C4-2B (cell line): Measurements from ENCODE around the gene ZC2HC1C.

Source experiments
- H3K27ac ChIP-seq: fragments of 450-650 bp; 2 replicates; pipeline ENCODE4 v1.5.1; 2017
- ZFX ChIP-seq: fragments of 450-650 bp; IDR thresholded peaks from 2 replicates; pipeline ENCODE4 v1.6.1; 2017
- TF ChIP-seq, protein P1 (sequence below): fragments of 450-650 bp; conservative IDR thresholded peaks from 2 replicates; pipeline ENCODE4 v1.5.1; 2017; ENCODE audit warnings: mild to moderate bottlenecking

Gene ZC2HC1C

GRCh38 chr14:75054421-75054820 is 15.0 kb upstream of the ZC2HC1C start:
- no peak for TF ChIP-seq ZFX
- H3K27ac ChIP-seq, result no peak overlapping the region

DNA sequence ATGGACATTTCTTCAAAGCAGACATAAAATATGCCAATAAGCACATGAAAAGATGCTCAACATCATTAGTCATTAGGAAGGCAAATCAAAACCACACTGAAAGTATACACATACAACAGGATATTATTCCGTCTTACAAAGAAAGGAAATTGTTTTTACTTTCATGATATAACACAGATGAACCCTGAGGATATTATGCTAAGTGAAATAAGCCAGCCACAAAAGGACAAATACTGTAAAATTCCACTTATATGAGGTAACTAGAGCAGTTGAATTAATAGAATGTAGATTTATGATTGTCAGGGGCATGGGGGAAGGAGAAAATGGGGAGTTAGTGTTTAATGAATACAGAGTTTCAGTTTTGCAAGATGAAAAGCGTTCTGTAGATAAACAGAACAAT is 9.8 kb upstream of the ZC2HC1C start:
- no peak overlapping the region for H3K27ac ChIP-seq
- TF ChIP-seq, protein P1, sequence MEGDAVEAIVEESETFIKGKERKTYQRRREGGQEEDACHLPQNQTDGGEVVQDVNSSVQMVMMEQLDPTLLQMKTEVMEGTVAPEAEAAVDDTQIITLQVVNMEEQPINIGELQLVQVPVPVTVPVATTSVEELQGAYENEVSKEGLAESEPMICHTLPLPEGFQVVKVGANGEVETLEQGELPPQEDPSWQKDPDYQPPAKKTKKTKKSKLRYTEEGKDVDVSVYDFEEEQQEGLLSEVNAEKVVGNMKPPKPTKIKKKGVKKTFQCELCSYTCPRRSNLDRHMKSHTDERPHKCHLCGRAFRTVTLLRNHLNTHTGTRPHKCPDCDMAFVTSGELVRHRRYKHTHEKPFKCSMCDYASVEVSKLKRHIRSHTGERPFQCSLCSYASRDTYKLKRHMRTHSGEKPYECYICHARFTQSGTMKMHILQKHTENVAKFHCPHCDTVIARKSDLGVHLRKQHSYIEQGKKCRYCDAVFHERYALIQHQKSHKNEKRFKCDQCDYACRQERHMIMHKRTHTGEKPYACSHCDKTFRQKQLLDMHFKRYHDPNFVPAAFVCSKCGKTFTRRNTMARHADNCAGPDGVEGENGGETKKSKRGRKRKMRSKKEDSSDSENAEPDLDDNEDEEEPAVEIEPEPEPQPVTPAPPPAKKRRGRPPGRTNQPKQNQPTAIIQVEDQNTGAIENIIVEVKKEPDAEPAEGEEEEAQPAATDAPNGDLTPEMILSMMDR, result no peak
- no peak for TF ChIP-seq ZFX

DNA sequence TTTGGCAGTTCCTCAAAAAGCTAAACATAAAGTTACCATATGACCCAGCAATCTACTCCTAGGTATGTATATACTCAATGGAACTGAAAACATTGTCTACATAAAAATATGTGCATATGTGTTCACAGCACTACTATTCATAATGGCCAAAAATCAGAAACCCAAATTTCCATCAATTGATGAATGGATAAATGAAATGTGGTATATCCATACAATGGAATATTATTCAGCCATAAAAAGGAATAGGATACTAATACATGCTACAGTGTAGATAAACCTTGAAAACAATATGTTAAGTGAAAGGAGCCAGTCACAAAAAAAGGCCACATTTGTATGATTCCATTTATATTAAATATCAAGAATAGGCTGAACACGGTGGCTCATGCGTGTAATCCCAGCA is 9.0 kb upstream of the ZC2HC1C start:
- TF ChIP-seq ZFX, result no peak
- TF ChIP-seq, protein P1, result no peak
- H3K27ac ChIP-seq, result no peak overlapping the region

DNA sequence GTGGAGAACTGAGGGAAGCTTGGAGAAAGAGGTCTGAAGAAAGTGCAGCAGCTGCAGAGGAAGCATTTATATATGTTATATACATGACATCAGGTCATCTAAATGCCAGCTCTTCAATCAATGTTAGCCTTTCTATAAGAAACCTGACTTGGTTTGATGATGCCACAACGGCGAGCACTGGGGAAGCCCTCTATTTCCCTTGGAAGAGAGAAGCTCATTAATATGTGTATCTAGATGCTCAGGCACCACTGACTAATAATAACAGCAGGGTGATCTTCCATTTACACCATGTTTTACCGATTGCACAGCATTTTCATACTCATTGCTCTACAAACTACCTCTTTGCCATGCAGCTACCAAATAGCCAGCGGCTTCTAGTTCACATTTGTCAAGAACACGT is 6.4 kb upstream of the ZC2HC1C start:
- TF ChIP-seq, protein P1, result no peak
- TF ChIP-seq ZFX, result no peak
- peak overlapping the region; percentile 85 for H3K27ac ChIP-seq

- no peak for TF ChIP-seq ZFX
- TF ChIP-seq, protein P1, result no peak
- H3K27ac ChIP-seq, result peak within 1 kb of the TSS; percentile 85
Measured at GRCh38 chr14:75063491-75064204, 5.8 kb upstream of the ZC2HC1C start, which contains the start of gene ACYP1. Gene ACYP1, minus strand, starts transcription at chr14:75064024. Its CDS starts 471 bp downstream, at chr14:75063553.

- no peak for TF ChIP-seq ZFX
Measured at GRCh38 chr14:75064205-75064567, 5.3 kb upstream of the ZC2HC1C start.

DNA sequence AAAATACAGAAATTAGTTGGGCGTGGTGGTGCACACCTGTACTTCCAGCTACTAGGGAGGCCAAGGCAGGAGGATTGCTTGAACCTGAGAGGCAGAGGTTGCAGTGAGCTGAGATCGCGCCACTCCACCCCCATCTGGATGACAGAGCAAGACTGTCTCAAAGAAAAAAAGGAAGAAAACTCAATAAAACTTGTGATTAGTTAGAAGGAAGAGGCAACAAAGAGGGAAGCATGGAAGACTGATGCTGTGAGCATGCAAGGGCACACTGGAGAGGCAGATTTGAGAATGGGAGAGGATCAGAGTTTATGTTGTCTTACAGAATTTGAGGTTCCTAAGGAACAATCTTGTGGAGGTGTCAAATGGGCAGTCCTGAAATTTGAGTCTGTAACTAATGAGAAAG is 2.8 kb upstream of the ZC2HC1C start:
- H3K27ac ChIP-seq, result no peak overlapping the region
- no peak for TF ChIP-seq ZFX
- TF ChIP-seq, protein P1, result no peak

More at GRCh38 chr14:75064205-75064567, 5.3 kb upstream of the ZC2HC1C start:
- peak overlapping the region; percentile 85 for H3K27ac ChIP-seq

DNA sequence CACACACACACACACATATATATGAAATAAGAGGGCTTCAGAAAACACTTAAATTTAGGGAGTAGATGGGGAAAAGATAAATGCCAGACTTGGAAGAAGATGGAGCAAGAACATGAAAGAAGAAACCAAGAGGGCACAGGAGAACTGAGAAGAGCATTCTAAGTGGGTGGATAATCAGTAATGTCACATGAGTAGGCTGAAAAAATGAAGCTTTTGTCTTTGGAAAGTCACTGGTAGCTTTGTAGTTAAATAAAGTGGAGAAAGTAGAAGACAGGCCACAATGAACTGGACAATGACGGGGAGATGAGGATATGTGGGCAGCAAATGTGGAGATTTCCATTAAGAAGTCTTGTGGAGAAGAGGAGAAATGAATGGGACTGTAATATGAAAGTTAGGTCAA is 2.2 kb upstream of the ZC2HC1C start:
- no peak for TF ChIP-seq ZFX
- H3K27ac ChIP-seq, result no peak overlapping the region

GRCh38 chr14:75067765-75068164 is 1.7 kb upstream of the ZC2HC1C start:
- H3K27ac ChIP-seq, result peak overlapping the region; percentile 88
